GM19023 (cell line): ENCODE measurements around the gene VGLL2.

Experiments used
- ATAC-seq: cut with Tn5 transposase; IDR thresholded peaks from one replicate; pipeline ENCODE4 v1.9.1; 2021; ENCODE audit warnings: mild to moderate bottlenecking, moderate library complexity; ENCODE audit not compliant: unreplicated experiment

Gene VGLL2

GRCh38 chr6:117309611-117310010, 44.3 kb downstream of the VGLL2 start:
- no peak for ATAC-seq

GRCh38 chr6:117311310-117311709, 46.0 kb downstream of the VGLL2 start:
- ATAC-seq = no peak

- ATAC-seq = no peak
These were observed 46.4 kb downstream of the VGLL2 start for GRCh38 chr6:117311726-117312125.

- no peak for ATAC-seq
These were observed 51.9 kb downstream of the VGLL2 start for GRCh38 chr6:117317261-117317660.
